Esophagus squamous epithelium (tissue), 4 donors: ENCODE measurements around the gene PSMD6.

ENCODE experiments used
- POLR2A ChIP-seq, 4 donors: fragments of 450-650 bp; IDR thresholded peaks; one replicate each; pipeline ENCODE4 v1.6.1; 2017; ENCODE audit warnings: antibody characterized with exemption in 4 of 4, mild to moderate bottlenecking in 4 of 4, moderate library complexity in 3 of 4
- TF ChIP-seq, protein P1 (sequence below), 6 experiments: fragments of 450-650 bp in 4 of 6; fragments of 200-600 bp in 2 of 6; sonication (generic) in 2 of 6; IDR thresholded peaks; one replicate each; pipeline ENCODE4 v1.5.1; 2016 to 2019; ENCODE audit warnings: antibody characterized with exemption in 6 of 6, mild to moderate bottlenecking in 4 of 6, moderate library complexity in 4 of 6

DNA sequence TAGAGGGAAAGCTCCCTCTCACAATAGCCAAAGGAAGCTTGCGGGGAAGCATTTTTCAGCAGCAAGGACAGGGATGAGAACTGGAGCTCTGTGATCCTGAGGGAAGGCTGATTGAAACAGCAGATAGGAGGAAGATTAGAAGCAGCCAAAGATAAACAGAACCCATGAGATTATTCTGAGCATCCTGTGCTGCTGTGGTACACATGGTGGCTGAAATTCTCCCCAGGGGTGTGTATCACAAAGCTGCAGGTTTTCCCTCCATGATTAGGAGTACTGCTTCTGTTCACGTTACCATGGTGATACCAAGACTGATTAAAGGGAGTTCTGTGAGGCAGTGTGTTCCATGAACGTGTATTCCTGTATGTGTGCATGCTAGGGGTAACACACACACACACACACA, 30.3 kb upstream of the PSMD6 start:
- no peak for TF ChIP-seq POLR2A (IDR thresholded peaks at IDR 0.05)
- TF ChIP-seq, protein P1, sequence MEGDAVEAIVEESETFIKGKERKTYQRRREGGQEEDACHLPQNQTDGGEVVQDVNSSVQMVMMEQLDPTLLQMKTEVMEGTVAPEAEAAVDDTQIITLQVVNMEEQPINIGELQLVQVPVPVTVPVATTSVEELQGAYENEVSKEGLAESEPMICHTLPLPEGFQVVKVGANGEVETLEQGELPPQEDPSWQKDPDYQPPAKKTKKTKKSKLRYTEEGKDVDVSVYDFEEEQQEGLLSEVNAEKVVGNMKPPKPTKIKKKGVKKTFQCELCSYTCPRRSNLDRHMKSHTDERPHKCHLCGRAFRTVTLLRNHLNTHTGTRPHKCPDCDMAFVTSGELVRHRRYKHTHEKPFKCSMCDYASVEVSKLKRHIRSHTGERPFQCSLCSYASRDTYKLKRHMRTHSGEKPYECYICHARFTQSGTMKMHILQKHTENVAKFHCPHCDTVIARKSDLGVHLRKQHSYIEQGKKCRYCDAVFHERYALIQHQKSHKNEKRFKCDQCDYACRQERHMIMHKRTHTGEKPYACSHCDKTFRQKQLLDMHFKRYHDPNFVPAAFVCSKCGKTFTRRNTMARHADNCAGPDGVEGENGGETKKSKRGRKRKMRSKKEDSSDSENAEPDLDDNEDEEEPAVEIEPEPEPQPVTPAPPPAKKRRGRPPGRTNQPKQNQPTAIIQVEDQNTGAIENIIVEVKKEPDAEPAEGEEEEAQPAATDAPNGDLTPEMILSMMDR (IDR thresholded peaks at IDR 0.05), result no peak
